Common myeloid progenitor, CD34-positive (primary cell): ENCODE results near the gene OSBPL6.
A peak's percentile ranks its signal among the peaks of the same experiment; 100 is the strongest.

ENCODE experiments used
- CTCF ChIA-PET: fragments of 350-600 bp; sonication (Branson Sonifier 250); formaldehyde crosslinking; loops from one replicate; lab custom pipeline; 2021; ENCODE audit warnings: antibody characterized with exemption; lab: Charles Lee
- POLR2A ChIA-PET: fragments of 350-600 bp; sonication (Branson Sonifier 250); formaldehyde crosslinking; loops from one replicate; lab custom pipeline; 2021; ENCODE audit warnings: antibody characterized with exemption; lab: Charles Lee
- DNase-seq, 3 donors: peaks; one replicate each; pipeline versions ENCODE4 v3.0.0 to v3.0.0-alpha.2; 2013
- H3K27ac ChIP-seq, 2 experiments: 1 replicate in 1 of 2; 2 replicates in 1 of 2; pipeline ENCODE4 v1.7.0; 2013; ENCODE audit warnings: inconsistent platforms in 2 of 2, low read length in 2 of 2, mild to moderate bottlenecking in 2 of 2, low read depth in 1 of 2, moderate library complexity in 1 of 2; ENCODE audit not compliant: severe bottlenecking in 2 of 2, insufficient read depth in 1 of 2, poor library complexity in 1 of 2
- H3K27me3 ChIP-seq, 5 experiments: replicated peaks in 2 of 5; 1 replicate in 3 of 5; 2 replicates in 2 of 5; pipeline versions ENCODE4 v1.6.1 to v1.7.0; 2013; ENCODE audit warnings: low read length in 4 of 5, mild to moderate bottlenecking in 2 of 5, moderate library complexity in 2 of 5, inconsistent platforms in 1 of 5; ENCODE audit not compliant: insufficient read depth in 5 of 5, control insufficient read depth in 4 of 5
- H3K36me3 ChIP-seq, 4 experiments: 1 replicate in 2 of 4; 2 replicates in 2 of 4; pipeline versions ENCODE4 v1.6.1 to v1.7.0; 2013; ENCODE audit warnings: low read length in 3 of 4, control low read depth in 1 of 4, mild to moderate bottlenecking in 1 of 4; ENCODE audit not compliant: control insufficient read depth in 4 of 4, insufficient read depth in 4 of 4
- H3K4me1 ChIP-seq, 4 experiments: 1 replicate in 3 of 4; 2 replicates in 1 of 4; pipeline versions ENCODE4 v1.6.1 to v1.7.1; 2013; ENCODE audit warnings: low read length in 3 of 4, mild to moderate bottlenecking in 3 of 4, control low read depth in 1 of 4, inconsistent platforms in 1 of 4, moderate library complexity in 1 of 4; ENCODE audit not compliant: control insufficient read depth in 4 of 4, insufficient read depth in 4 of 4; ENCODE audit errors: control extremely low read depth in 1 of 4
- H3K4me3 ChIP-seq, 7 experiments: 1 replicate in 4 of 7; 2 replicates in 3 of 7; pipeline versions ENCODE4 v1.5.1 to v1.7.0; 2013; ENCODE audit warnings: mild to moderate bottlenecking in 7 of 7, low read length in 6 of 7, moderate library complexity in 6 of 7, inconsistent platforms in 2 of 7, low read depth in 2 of 7, control low read depth in 1 of 7; ENCODE audit not compliant: insufficient read depth in 4 of 7, control insufficient read depth in 1 of 7; ENCODE audit errors: extremely low read depth in 1 of 7
- H3K9me3 ChIP-seq, 5 experiments: 1 replicate in 4 of 5; 2 replicates in 1 of 5; pipeline versions ENCODE4 v1.6.1 to v1.7.1; 2013; ENCODE audit warnings: low read length in 4 of 5, mild to moderate bottlenecking in 2 of 5, inconsistent platforms in 1 of 5, low read depth in 1 of 5, moderate library complexity in 1 of 5; ENCODE audit not compliant: control insufficient read depth in 4 of 5, insufficient read depth in 2 of 5; ENCODE audit errors: control extremely low read depth in 1 of 5
- WGBS: methylation state at CpG from one replicate; pipeline ENCODE4 v1.1.5; 2013; ENCODE audit not compliant: insufficient coverage; 5-methylcytosine and 5-hydroxymethylcytosine counted together

The OSBPL6 gene

GRCh38 chr2:178450774-178451525 is 256.6 kb downstream of the OSBPL6 start, which contains the start of the genes PJVK and PRKRA:
PJVK (plus strand) TSS chr2:178451378; CDS start chr2:178453410, 2,032 bp downstream.
PRKRA (minus strand) TSS chr2:178451175; CDS start chr2:178451030, 145 bp downstream.
- 1% methylated on average over 63 of the region's 76 CpGs for WGBS
- Histone ChIP-seq H3K36me3 (peaks cover 4 to 25% (median 15%) of the 10 kb centered on the region in 4 experiments), H3K9me3 (no peaks in the 10 kb centered on the region), H3K27ac (peak within 1 kb of the TSS; percentile 92 to 97), H3K4me1 (peaks cover 8 to 28% (median 19%) of the 10 kb centered on the region in 4 experiments), H3K27me3 (no peaks in the 10 kb centered on the region), H3K4me3 (peak within 1 kb of the TSS; percentile 82 to 99 (median 95))
- ChIA-PET CTCF (no interaction called here), POLR2A (interaction anchor here (0.7 to 1.2 kb wide), 2 partner anchors 30 to 37 kb away, joined by 3 read pairs; partner anchors contain the start of gene PLEKHA3)
- peak; percentile 96 to 98 (median 98) for DNase-seq

- no peak overlapping the region for H3K27ac ChIP-seq
- ChIA-PET POLR2A (no interaction called here), CTCF (no interaction called here)
Measured at GRCh38 chr2:178452334-178452733, 258.0 kb downstream of the OSBPL6 start.

More at GRCh38 chr2:178452334-178452733, 258.0 kb downstream of the OSBPL6 start:
- DNase-seq, result no peak
- no CpG with 5 or more reads among the region's 2 CpGs for WGBS
- Histone ChIP-seq H3K4me1 (peaks cover 8 to 28% (median 19%) of the 10 kb centered on the region in 4 experiments), H3K36me3 (peaks cover 0 to 14% (median 9%) of the 10 kb centered on the region in 4 experiments), H3K9me3 (no peaks in the 10 kb centered on the region), H3K27me3 (no peaks in the 10 kb centered on the region), H3K4me3 (peak overlapping the region in 2 of 7 experiments; percentile 23 to 94)
